Retinal pigment epithelial cell (primary cell): ENCODE data around the gene HM13.
"Not testable (repeated sequence)": the region's sequence is repeated elsewhere in the genome, so short reads cannot be mapped to it uniquely, and the experiment has no call there.

Experiments used
- DNase-seq: peaks from one replicate; pipeline ENCODE4 v3.0.0-alpha.2; 2010; ENCODE audit warnings: low read depth
- H3K4me3 ChIP-seq: 2 replicates; pipeline ENCODE4 v1.5.1; 2011; ENCODE audit warnings: mild to moderate bottlenecking, low read length, control low read depth, moderate library complexity
- TF ChIP-seq, protein P1 (sequence below): conservative IDR thresholded peaks from 2 replicates; pipeline ENCODE4 v1.5.1; 2011; ENCODE audit warnings: low read depth, low read length, control low read depth, inconsistent platforms

The HM13 gene, protein sequence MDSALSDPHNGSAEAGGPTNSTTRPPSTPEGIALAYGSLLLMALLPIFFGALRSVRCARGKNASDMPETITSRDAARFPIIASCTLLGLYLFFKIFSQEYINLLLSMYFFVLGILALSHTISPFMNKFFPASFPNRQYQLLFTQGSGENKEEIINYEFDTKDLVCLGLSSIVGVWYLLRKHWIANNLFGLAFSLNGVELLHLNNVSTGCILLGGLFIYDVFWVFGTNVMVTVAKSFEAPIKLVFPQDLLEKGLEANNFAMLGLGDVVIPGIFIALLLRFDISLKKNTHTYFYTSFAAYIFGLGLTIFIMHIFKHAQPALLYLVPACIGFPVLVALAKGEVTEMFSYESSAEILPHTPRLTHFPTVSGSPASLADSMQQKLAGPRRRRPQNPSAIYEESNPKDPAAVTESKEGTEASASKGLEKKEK

DNA sequence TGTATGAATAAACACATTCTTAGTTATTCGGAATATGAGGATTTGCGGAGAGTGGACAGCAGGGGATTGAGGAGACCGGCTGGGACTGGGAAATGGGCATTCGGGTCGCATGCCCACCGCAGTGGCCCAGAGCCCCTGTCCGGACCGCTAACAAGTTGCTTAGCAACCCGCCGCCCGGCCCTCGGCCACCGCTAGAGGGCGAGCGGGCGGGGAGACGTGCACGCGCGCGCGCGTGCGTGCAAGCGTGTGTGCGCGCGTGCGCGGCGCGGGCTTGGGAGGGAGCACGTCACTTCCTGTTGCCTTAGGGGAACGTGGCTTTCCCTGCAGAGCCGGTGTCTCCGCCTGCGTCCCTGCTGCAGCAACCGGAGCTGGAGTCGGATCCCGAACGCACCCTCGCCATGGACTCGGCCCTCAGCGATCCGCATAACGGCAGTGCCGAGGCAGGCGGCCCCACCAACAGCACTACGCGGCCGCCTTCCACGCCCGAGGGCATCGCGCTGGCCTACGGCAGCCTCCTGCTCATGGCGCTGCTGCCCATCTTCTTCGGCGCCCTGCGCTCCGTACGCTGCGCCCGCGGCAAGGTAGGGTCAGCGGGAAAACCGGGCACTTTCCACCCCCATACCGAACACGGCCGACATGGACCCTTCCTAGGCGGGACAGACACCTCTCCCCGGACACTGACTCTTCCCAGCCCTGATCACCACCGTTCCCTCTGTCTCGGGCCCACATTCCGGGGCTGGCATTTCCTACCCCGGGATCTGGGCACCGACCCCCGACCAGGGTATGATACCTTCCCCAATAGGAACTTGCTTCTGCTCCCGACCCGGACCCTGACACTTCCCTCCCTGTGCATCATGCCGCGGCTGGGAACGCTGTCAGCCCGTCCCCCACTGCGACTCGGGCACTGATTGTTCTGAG, at the start of gene HM13:
Gene HM13, plus strand, starts transcription at position 289 of the 918 bp plus-strand sequence. Its CDS starts 110 bp downstream, at position 399.
- TF ChIP-seq, protein P1, sequence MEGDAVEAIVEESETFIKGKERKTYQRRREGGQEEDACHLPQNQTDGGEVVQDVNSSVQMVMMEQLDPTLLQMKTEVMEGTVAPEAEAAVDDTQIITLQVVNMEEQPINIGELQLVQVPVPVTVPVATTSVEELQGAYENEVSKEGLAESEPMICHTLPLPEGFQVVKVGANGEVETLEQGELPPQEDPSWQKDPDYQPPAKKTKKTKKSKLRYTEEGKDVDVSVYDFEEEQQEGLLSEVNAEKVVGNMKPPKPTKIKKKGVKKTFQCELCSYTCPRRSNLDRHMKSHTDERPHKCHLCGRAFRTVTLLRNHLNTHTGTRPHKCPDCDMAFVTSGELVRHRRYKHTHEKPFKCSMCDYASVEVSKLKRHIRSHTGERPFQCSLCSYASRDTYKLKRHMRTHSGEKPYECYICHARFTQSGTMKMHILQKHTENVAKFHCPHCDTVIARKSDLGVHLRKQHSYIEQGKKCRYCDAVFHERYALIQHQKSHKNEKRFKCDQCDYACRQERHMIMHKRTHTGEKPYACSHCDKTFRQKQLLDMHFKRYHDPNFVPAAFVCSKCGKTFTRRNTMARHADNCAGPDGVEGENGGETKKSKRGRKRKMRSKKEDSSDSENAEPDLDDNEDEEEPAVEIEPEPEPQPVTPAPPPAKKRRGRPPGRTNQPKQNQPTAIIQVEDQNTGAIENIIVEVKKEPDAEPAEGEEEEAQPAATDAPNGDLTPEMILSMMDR = peak; percentile 74
- peak within 1 kb of the TSS; percentile 92 for H3K4me3 ChIP-seq
- DNase-seq = peak; percentile 80

DNA sequence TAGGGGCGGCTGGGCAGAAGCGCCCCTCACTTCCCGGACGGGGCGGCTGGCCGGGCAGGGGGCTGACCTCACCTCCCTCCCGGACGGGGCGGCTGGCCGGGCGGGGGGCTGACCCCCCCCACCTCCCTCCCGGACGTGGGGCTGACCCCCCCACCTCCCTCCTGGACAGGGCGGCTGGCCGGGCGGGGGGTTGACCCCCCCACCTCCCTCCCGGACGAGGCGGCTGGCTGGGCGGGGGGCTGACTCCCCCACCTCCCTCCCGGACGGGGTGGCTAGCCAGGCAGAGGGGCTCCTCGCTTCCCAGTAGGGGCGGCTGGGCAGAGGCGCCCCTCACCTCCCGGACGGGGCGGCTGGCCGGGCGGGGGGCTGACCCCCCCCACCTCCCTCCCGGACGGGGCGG, 43.3 kb upstream of the HM13 start:
- DNase-seq, H3K4me3 ChIP-seq: not testable (repeated sequence)

DNA sequence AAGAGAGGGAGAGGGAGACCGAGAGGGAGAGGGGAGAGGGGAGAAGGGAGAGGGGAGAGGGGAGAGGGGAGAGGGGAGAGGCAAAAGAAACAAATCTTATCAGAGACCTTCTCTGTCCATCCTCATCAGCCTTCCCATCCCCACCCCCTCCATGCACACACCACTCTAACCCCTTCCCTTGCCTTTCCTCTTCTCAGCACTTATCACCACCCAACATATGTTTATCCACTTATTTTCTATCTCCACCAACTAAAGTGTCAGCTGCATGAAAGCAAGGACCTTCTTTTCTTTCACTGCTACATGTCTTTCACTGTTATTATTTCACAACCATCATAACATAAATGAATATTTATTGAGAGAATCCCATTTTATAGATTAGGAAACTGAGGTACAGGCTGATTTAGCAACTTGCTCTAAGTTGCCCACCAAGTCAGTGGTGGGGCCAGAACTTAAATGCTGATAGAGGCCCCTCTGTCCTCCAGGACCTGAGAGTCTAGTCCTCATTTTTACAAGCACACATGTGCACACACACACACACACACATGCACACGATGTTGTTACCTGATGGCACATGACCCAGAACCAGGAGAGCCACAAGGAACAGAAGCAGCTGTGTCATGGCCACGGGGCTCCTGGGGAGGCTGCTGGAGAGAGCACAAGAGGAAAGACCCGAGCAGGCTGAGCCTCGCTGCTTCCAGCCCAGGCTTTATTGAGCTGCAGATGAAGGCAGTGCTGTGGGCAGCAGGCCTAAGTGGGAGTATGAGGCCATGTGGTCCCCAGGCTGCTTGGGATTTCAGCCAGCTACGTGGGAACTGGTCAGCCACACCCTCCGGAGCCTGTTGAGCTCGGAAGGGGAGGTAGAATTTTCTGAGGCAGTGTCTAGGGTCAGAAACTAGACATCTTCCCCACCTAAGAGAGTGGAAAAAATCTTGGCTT, 41.6 kb upstream of the HM13 start:
- TF ChIP-seq, protein P1 = no peak
- no peak overlapping the region for H3K4me3 ChIP-seq
- DNase-seq = no peak

DNA sequence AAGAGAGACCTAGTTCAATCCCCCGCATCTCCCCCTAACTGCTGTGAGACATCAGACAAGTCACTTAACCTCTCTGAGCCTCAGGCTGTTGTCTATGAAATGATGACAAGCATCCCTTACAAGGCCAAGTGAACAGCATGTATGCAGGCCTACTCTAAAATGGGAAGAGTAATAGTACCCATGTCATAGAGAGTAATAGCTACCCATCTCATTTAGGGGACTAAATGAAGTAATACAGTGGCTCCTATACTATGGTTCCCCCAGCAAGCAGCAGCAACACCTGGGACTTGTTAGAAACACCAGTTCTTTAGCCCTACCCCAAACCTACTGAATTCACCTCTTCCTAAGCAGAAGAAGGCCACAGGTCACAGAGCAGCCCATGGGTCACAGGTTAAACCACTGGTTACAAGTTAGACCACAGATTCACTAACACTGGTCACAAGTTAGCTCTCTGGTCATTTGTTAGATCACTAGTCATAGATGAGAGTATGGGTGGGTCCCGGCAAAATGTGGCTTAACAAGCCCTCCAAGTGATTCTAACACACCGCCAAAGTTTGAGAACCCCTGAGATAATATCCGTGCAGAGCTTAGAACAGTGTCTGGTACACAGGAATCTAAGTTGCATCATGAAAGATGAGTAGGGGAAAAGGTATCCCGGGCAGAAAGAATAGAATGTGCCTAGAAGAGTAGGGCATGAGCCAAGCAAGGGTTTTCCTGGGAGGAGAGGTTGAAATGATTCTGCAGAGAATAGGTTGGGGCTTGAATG, 40.7 kb upstream of the HM13 start:
- TF ChIP-seq, protein P1 = no peak
- DNase-seq = no peak
- no peak overlapping the region for H3K4me3 ChIP-seq

DNA sequence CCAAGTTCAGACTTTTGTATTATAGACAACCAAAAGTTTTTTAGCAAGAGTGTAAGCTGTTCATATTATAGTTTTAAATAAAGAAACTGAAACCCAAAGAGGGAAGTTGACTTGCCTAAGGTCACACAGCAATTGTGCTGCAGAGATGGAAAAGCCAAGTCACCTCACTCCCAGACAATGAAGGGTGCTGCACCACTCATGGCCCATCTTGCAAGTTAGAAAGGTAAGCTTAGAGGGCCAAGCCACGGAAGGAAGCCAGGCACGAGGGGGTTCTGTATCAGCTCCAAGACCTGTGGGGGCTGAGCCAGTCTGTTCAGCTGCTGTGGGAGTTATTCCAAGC, 40.2 kb upstream of the HM13 start:
- TF ChIP-seq, protein P1 = no peak
- no peak for DNase-seq
- no peak overlapping the region for H3K4me3 ChIP-seq

DNA sequence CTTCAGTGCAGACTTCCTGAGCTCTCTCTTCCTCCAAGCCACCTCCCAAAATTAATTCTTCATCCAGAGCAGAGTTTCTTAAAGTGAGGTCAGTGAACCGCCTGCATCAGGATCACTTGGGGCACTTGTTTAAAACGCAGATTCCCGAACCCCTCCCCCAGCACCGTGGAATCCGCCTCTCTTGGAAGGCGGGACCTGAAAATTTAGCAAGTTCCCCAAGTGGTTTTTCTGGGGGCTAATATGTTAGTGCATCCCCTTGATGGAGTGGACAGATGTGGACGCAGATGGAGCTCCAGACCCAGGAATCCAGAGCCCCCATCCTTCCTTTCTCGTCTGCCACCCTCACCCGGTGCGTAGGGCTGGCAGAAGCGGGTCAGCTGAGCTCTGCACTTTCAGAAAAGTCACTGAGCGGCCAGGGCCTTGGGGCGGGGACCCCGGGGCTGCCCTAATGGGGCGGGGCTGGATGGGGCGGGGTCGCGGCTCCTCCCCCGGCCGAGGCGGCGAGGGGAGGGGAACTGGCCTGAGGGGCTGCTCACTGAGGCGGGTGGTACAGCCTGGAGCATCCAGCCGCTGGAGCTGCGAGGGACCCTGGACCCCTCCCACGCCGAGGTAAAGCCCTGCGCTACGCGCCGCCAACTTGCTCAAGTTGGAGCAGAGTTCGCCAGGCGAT, 39.3 kb upstream of the HM13 start, which contains the start of the genes DEFB124 and REM1:
Gene DEFB124, minus strand, starts transcription at position 370 of the 670 bp plus-strand sequence. CDS start 2,114 bp downstream, outside the sequence.
Gene REM1, plus strand, starts transcription at position 531 of the 670 bp plus-strand sequence. CDS start 1,158 bp downstream, outside the sequence.
- no peak for DNase-seq
- TF ChIP-seq, protein P1 = no peak
- H3K4me3 ChIP-seq = no peak within 1 kb of the TSS
